GM20000 (cell line): ENCODE data around the gene HHAT.

Experiments used
- DNase-seq: peaks from one replicate; pipeline ENCODE4 v3.0.0; 2012; ENCODE audit warnings: low spot score
- TF ChIP-seq, protein P1 (sequence below): IDR thresholded peaks from 2 replicates; pipeline ENCODE4 v1.5.1; 2012; ENCODE audit warnings: mild to moderate bottlenecking, control low read depth; ENCODE audit errors: extremely low read depth, missing control alignments

The HHAT gene

GRCh38 chr1:210707300-210708240 is 378.9 kb downstream of the HHAT start:
- no peak for DNase-seq
- TF ChIP-seq, protein P1, sequence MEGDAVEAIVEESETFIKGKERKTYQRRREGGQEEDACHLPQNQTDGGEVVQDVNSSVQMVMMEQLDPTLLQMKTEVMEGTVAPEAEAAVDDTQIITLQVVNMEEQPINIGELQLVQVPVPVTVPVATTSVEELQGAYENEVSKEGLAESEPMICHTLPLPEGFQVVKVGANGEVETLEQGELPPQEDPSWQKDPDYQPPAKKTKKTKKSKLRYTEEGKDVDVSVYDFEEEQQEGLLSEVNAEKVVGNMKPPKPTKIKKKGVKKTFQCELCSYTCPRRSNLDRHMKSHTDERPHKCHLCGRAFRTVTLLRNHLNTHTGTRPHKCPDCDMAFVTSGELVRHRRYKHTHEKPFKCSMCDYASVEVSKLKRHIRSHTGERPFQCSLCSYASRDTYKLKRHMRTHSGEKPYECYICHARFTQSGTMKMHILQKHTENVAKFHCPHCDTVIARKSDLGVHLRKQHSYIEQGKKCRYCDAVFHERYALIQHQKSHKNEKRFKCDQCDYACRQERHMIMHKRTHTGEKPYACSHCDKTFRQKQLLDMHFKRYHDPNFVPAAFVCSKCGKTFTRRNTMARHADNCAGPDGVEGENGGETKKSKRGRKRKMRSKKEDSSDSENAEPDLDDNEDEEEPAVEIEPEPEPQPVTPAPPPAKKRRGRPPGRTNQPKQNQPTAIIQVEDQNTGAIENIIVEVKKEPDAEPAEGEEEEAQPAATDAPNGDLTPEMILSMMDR = no peak

DNA sequence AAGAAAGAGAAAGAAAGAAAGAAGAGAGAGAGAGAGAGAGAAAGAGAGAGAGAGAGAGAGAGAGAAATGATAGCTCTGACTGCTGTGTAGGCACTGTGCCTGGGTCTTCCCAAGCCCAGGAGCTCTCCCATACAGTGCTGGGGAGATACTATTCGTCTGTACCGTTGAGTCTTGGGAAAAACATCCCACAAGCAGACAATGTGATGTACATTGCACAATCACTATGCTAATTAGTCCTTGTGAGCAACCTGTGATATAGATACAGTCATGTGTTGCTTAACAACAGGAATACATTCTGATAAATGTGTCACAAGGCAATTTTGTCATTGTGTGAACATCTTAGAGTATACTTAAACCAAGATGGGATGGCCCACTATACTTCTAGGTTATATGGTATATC is 381.0 kb downstream of the HHAT start:
- TF ChIP-seq, protein P1 = no peak
- no peak for DNase-seq

DNA sequence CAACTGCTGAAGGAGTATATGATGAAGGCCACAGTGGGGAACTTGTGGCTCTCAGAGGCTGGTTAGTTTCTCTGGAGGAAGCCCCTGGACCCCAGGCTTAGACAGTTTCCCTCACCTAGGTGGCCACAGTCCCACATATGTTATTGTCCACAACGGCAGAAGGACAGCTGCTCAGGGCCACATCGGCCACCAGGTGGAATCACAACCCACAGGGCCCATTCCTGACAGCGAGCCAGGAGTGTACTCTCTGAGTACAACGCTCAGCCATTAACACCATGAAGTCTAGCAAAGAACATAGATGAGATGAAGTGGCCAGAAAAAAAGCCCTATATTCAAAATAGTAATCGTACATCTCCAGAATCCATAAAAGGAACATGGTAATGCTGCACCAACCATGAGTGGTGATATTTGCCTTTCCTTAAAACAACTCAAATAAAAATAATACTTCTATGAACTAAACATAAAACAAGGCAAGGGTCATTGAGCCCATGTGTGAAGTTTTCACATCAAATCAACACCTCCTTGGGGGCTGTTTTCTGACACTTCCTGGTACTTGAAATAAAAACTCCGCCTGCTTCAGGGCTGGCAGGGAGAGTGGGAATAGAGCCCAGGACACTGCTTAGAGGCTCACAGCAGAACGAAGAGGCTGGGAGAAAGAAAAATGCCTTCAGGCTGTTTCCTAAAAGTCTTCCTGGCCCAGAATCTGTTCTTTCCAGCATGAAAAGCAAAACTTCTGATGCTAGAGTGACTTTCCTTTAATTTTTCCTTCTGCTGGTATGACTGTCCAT is 383.3 kb downstream of the HHAT start:
- TF ChIP-seq, protein P1 = no peak

GRCh38 chr1:210715072-210715471 is 386.4 kb downstream of the HHAT start:
- TF ChIP-seq, protein P1 = no peak
- no peak for DNase-seq

More for the DNA sequence above, 383.3 kb downstream of the HHAT start:
- DNase-seq = no peak

DNA sequence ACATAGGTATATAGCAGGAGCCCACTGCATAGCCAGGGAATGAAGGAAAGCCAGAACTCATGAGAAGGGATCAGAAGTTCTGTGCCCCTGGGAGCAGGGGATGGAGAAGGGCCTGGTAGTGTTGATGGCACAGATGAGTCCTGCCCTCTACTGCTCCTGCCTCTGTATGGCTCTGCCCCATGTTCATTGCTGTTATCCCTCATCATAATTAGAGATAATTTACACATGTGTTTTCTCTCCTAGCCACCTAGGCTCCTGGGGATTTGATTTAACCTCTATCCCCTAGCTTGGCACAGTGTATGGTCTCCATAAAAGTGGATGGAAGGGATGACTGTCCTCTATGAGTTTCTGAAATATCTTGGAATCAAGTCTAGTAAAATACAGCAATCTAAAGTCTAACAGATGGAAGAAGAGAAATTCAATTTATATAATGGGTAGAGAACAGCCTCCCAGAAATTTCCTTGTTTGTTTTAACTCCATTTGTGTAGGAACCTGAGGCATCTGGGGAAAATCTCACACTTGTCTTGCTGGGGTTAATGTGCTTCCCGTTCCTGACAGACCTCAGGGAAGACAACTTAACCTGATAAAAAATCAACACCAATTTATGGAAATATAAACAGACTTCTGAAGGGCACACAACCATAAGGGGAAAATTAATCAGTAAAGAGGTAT is 393.8 kb downstream of the HHAT start:
- DNase-seq = no peak

DNA sequence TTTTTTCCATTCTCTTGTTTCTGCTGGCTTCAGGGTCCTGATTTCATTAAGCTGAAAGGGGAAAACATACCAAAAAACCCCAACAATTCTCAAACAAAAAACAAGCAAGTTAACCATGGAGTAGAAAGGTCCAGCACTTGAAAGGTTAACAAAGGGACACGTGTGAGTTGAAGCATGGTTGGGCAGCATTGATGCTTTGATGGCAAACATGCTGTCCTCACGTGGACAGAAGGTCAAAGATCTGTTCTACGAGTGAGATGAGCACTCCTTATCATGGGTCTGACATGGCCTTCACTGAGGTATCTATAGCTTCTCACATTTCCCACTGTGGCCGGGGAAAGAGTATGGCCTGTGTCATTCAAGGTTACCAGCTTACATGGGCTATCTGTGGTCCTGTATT is 394.9 kb downstream of the HHAT start:
- TF ChIP-seq, protein P1 = no peak
- no peak for DNase-seq

More for the DNA sequence above, 393.8 kb downstream of the HHAT start:
- TF ChIP-seq, protein P1 = no peak
